Body of pancreas (tissue), 4 donors: Measurements from ENCODE around the gene EXT2.

Experiments used
- POLR2A ChIP-seq, 3 donors: fragments of 450-650 bp; IDR thresholded peaks; one replicate each; pipeline ENCODE4 v1.6.1; 2016; ENCODE audit warnings: antibody characterized with exemption in 3 of 3, mild to moderate bottlenecking in 2 of 3
- TF ChIP-seq, protein P1 (sequence below), 7 experiments: fragments of 450-650 bp in 4 of 7; fragments of 200-600 bp in 3 of 7; sonication (generic) in 3 of 7; IDR thresholded peaks; one replicate each; pipeline ENCODE4 v1.5.1; 2016 to 2019; ENCODE audit warnings: antibody characterized with exemption in 7 of 7

GRCh38 chr11:44172966-44173365, 77.5 kb downstream of the EXT2 start:
- TF ChIP-seq, protein P1, sequence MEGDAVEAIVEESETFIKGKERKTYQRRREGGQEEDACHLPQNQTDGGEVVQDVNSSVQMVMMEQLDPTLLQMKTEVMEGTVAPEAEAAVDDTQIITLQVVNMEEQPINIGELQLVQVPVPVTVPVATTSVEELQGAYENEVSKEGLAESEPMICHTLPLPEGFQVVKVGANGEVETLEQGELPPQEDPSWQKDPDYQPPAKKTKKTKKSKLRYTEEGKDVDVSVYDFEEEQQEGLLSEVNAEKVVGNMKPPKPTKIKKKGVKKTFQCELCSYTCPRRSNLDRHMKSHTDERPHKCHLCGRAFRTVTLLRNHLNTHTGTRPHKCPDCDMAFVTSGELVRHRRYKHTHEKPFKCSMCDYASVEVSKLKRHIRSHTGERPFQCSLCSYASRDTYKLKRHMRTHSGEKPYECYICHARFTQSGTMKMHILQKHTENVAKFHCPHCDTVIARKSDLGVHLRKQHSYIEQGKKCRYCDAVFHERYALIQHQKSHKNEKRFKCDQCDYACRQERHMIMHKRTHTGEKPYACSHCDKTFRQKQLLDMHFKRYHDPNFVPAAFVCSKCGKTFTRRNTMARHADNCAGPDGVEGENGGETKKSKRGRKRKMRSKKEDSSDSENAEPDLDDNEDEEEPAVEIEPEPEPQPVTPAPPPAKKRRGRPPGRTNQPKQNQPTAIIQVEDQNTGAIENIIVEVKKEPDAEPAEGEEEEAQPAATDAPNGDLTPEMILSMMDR (IDR thresholded peaks at IDR 0.05), result no peak
- no peak for TF ChIP-seq POLR2A (IDR thresholded peaks at IDR 0.05)
